ENCODE results near the gene WFS1.

WFS1 gene

DNA sequence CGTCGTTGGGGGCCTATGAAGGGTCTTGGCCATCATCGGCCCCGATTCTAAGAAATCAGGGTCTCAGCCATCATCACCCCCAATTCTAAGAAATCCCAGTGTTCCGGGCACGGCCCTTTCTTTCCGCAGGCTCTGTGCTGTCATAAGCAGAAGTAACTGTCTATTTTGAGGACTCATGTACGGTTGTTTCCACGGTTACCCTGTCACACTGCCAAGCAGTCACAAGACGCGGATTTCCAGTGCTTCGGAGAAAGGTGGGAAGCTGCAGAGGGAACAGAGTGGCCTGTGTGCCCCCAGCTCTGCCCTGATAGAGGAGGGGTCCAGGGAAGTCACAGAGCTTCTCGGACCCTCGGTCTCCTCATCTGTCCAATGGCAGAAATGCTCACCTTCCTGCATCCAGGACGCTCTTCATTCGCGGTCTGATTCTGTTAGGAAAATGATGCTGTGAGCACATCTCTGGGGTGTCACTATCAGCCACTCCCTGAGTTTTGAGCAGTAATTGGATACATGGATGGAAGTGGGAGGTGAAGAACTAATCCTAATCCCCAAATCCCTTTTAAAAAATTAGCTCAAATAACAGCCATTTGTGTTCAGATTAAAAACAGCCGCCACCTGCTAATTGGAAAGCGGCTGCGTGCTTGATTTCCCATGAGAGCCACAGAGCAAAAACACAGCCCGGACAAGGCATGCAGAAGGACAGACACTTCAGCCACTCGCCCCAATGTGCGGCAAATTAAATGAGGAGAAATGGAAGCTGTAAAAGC lies 73.1 kb downstream of the WFS1 start:
- no peak for DNase-seq

DNA sequence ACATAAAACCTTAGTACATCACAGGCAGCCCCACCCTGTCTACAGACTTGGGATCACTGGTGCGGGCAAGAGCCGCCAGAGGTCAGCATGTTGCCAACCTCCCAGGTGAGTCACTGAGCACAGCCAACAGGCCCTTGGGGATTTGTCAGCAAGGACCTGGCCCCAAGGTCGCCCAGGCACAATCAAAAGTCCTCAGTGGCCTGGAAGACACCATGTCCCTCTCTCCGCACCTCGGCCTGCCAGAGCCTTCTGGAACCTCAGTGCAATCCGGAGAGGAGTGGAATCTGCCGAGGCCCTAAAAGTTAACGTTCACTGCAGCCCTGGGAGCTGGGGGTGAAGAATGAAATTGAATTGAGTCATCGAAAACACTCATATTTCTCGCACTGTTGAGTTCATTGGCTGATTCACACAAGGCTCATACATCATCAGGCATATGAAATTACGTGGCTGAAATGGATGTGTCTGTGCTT lies 74.3 kb downstream of the WFS1 start:
- DNase-seq, result no peak

DNA sequence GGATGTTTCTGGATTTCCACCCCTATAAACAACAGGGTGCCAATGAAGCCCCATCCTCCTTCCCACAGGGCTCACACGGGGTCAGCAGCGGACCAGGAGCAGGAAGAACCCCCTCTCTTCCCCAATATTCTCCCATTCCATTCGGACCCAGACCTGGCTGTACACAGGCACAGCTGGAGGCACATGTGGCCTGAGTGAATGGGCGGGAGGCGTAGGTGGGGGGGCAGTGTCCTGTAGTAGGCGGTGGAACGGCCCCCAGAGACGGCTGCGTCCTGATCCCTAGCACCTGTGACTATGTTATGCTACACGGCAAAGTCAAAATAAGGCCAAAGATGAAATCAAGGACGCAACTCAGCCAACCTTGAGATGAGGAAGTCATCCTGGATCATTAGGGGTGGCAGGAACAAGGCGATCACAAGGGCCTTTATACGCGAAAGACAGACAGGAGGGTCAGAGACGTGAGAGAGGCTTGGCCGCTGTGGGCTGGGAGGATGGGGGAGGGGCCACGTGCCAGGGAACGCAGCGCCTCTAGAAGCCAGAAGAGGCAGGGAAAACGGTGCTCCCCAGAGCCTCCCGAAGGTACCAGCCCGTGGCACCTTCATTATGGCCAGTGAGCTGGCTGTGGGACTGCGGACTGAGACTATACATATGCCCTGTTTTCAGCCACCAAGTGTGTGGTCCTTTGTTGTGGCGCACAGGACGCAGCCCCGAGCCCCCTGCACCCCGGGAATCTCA lies 75.6 kb downstream of the WFS1 start:
- no peak for DNase-seq

DNA sequence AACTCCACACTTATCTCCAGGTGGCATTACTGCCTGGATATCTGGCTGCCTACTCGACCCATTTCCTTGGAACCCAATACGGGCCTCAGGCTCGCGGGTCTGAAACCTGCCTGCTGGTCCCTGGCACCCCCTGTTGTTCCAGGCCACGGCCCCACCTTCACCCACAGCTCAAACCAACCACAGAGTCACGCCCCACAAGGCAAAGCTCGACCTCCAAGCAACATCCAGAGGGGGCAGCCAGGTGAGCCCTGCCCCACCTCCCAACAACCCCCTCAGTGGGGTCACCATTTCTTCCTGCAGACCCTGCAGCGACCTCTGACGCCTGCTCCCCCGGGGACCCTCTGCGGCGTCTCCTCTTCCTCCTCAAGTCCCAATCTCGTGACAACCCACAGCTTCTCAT lies 76.2 kb downstream of the WFS1 start:
- DNase-seq, result no peak

DNA sequence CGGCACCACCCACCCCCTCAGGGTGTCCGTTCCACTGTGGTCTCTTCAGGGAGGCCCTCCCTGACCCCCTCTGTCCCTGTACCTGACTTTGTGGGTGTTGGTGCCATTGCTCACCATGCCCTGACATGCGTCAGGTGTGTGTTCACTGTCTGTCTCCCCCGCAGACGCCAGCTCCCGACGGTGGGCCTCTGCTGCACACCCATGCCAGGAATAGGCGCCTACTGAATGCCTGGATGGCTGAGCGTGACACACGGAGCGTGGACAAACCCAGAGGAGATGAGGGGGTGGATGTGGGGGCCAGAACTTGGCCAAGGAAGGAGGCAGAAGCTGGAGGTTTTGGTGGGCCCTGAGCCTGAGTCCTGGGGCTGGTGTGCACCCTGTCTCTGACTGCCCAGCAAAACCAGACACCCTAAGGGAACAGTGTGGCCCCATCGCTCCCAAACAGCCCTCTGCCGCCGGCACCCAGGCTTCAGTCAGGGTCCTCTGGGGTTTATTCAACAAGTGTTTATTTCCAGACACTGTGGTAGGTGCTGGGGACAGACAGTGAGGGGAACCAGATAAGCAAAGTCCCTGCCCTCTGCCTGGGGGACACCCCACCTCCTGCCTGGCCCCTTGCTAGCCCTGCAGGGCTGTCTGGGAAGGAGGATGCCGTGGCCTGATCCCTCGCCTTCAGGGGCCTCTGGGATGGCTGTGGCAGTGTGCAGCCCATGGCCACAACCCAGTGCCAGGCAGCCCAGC lies 76.9 kb downstream of the WFS1 start:
- DNase-seq, result no peak

DNA sequence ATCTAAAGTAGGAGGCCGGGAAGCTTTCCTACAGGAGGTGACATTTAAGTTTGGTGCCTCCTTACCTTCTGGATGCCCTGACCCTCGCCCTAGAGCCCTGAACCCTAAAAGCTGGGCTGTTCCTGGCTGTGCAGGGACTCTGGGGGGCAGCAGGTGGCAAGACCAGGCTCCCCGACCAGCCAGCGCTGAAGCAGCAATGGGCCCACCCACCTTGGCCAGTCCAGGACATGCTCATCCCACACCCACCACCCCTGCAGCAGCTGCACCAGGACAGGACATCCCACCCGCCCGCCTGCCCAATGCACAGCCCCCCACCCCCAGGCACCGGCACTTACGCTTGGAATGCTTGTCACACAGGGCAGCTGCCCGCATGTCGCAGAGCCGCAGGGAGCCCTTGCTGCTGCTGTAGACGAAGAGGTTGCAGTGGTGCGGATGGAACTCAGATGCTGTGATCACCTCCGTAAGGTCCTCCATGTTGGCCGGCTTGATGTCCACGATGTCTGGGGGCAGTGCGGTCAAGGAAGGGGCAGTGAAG lies 77.9 kb downstream of the WFS1 start:
- no peak for DNase-seq

DNA sequence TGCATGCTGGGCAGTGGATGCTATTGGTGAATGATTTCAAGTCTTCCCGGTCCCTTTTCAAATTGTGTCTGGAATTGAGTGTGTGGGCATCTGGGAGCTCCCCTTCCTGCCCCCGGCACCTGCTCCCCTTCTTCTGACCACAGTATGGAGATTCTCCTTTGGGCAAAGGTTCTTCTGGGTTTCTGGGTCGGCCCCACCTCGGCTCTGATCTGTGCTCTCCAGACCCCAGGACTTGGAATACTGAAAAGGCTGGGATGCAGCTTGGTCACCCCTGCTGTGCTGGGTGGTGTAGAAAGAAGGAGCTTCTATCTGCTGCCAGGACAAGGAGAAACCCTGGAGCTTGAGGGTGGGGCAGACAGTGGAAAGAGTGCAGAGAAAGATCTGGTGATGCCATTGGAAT lies 78.8 kb downstream of the WFS1 start:
- no peak for DNase-seq

DNA sequence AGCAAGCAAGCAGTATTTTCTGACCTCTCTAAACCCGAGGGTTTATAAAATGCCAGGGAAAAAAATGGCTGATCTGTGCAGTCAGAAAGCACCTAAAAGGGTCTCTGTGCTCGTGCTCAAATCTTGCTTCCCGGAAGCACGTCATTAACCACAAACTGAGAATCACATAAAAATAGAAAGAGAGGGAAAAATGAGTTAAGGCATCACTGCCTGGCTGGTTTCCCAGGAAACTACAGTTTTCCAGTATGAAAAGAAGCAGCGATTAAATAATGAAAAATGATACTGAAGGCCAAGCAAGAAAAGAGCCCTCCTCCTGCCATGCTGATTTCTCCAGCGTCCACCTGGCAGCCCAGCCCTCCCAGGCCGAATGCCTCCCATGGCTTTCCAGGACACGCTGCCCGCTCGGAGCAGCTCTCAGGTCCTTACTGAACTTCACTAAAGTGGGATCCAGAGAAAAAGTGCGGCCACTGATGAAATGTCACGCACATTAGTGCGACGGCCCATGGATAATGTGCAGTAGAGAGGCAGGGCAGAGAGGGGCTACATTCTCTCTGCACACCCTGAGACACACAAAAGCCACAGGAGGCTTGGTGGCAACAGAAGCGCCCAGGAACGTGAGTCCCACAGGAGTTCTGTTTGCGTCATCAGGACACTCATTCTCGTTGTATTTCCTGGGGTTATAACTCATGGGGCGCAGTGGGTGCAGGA lies 80.4 kb downstream of the WFS1 start:
- no peak for DNase-seq

DNA sequence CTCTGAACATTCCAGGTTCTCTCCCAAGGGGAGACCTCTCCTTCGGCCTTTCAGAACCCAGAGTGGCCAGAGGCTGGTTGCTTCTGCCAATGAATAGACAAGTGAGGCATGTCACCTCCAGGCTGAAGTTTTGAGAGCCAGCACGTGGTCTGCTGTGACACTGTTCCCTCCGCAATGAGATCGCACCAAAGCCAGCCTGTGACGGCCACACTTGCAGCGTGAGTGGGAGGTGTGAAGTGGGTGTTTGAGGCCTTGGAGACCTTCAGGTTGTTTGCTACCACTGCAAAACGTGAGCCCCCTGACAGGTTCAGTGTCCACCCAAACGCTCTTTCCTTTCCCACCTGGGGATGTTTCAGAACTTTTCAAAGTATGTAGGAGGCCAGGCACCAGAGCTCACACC lies 81.0 kb downstream of the WFS1 start:
- DNase-seq, result no peak

DNA sequence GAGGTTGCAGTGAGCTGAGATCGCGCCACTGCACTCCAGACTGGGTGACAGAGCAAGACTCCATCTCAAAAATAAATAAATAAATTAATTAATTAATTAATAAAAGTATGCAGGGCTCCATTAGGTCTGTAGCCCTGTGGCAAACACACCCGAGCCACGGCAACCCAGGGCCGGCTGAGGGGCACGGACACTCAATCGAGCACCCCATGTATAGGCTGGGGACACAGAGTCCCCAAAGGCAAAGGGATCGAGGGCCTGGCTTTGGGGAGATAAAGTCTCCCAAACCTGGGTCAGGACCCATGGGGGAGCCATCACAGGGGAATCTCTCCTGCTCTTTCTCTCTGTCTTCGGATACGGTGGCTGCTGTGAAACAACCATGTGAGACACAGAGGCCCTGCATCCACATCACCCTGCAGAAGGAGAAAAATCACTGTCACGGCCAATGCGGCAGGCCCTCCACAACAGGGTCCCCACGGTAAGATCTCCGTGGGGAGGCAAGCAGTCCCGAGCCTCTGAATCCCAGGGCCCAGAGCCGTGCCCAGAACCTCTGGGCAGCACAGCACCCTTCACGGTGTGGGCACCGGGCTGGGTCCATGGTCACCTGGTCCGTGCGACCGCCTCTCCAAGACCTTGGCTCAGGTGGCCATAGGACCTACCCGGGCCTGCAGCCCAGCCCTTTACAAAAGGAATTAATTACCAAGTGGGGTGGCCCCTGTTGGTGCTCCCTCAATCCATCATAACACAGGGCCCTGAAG lies 81.8 kb downstream of the WFS1 start:
- no peak for DNase-seq

DNA sequence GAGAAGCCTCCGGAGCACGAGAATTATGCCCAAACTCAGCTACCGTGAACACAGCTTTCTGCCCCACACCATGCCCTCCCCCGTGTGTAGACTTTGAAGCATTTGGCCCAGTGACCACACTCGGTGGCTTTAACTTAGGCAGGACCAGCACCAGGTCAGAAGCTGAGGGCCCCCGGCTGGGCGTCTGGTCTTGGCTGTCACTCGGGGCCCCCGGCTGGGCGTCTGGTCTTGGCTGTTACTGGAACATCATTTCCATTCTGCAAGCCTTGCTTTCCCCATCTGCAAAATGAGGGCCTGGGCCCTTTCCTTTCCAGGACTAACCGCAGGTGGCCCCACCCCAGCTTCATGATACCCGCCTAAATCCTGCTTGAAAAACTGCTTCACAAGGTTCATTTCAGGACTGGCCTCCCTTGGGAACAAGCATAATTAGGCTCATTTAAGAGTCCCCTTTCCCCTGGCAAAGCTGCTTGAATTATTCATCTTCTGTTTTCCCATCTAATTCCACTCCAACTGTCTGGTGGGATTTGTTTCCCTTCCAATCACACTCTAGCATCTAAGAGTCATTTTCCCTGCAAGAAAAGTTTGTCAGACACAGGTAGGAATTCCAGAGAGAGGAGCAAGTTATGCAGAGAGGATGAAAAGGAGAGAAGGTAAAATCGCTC lies 82.5 kb downstream of the WFS1 start:
- no peak for DNase-seq
